HepG2 (cell line): Measurements from ENCODE around the gene TUBGCP6. TPM values are rescaled to one million over a fixed set of nuclear protein-coding genes. Genes with fewer than 3 reads are reported as not detected.

Experiments
- ATF7 ChIP-seq, 2 experiments: fragments of 450-650 bp in 1 of 2; sonication (generic) in 1 of 2; formaldehyde crosslinking in 1 of 2; IDR thresholded peaks; 2 replicates each; pipeline versions ENCODE4 v1.4.0 to v1.6.1; 2016 to 2020; ENCODE audit warnings: antibody characterized with exemption in 1 of 2, mild to moderate bottlenecking in 1 of 2, missing genetic modification reagents in 1 of 2
- ATF7-NPFF ChIP-seq: sonication (generic); formaldehyde crosslinking; IDR thresholded peaks from 2 replicates; pipeline ENCODE4 v1.8.1; 2023; ENCODE audit warnings: mild to moderate bottlenecking, low read depth, missing genetic modification reagents, moderate library complexity
- BCL6 ChIP-seq: IDR thresholded peaks from 2 replicates; pipeline ENCODE4 v1.6.1; 2016; ENCODE audit warnings: missing genetic modification reagents, missing compliant biosample characterization
- FOXK2 ChIP-seq: fragments of 450-650 bp; IDR thresholded peaks from 2 replicates; pipeline ENCODE4 v1.6.1; 2016
- GMEB1 ChIP-seq: sonication (generic); formaldehyde crosslinking; IDR thresholded peaks from 2 replicates; pipeline ENCODE4 v1.5.1; 2020; ENCODE audit warnings: missing genetic modification reagents, mild to moderate bottlenecking, borderline replicate concordance
- HNRNPLL ChIP-seq: fragments of 200-400 bp; formaldehyde crosslinking; IDR thresholded peaks from 2 replicates; pipeline ENCODE4 v1.6.1; 2017; ENCODE audit warnings: mild to moderate bottlenecking, low read depth, low read length; ENCODE audit not compliant: poor library complexity, severe bottlenecking
- JARID2 ChIP-seq: sonication (generic); formaldehyde crosslinking; IDR thresholded peaks from 2 replicates; pipeline ENCODE4 v1.8.1; 2023; ENCODE audit warnings: missing genetic modification reagents, inconsistent platforms; ENCODE audit not compliant: insufficient replicate concordance
- MAFG ChIP-seq: sonication (generic); formaldehyde crosslinking; IDR thresholded peaks from 2 replicates; pipeline ENCODE4 v1.5.1; 2020; ENCODE audit warnings: mild to moderate bottlenecking, missing genetic modification reagents
- MYPOP ChIP-seq: sonication (generic); formaldehyde crosslinking; IDR thresholded peaks from 2 replicates; pipeline ENCODE4 v1.8.1; 2023; ENCODE audit warnings: mild to moderate bottlenecking, moderate library complexity, missing genetic modification reagents
- NFKB2 ChIP-seq: sonication (generic); formaldehyde crosslinking; IDR thresholded peaks from 2 replicates; pipeline ENCODE4 v1.4.0; 2020; ENCODE audit warnings: missing genetic modification reagents, borderline replicate concordance
- NR2F6 ChIP-seq, 2 experiments: IDR thresholded peaks; 2 replicates each; pipeline ENCODE4 v1.6.1; 2016; ENCODE audit warnings: antibody characterized with exemption in 1 of 2, mild to moderate bottlenecking in 1 of 2
- PHF20 ChIP-seq: sonication (generic); formaldehyde crosslinking; IDR thresholded peaks from 2 replicates; pipeline ENCODE4 v1.5.0; 2020; ENCODE audit warnings: mild to moderate bottlenecking, missing genetic modification reagents
- PHF8 ChIP-seq: sonication (generic); formaldehyde crosslinking; IDR thresholded peaks from 2 replicates; pipeline ENCODE4 v1.5.0; 2020; ENCODE audit warnings: missing genetic modification reagents
- SIN3A ChIP-seq: IDR thresholded peaks from 2 replicates; pipeline ENCODE4 v1.6.1; 2011; ENCODE audit warnings: low read depth, mild to moderate bottlenecking, control low read depth, low read length, borderline replicate concordance
- ZBTB2 ChIP-seq: sonication (generic); formaldehyde crosslinking; IDR thresholded peaks from 2 replicates; pipeline ENCODE4 v1.8.0; 2022; ENCODE audit warnings: low read depth, missing genetic modification reagents
- ZBTB39 ChIP-seq: sonication (generic); formaldehyde crosslinking; IDR thresholded peaks from 2 replicates; pipeline ENCODE4 v1.5.0; 2020; ENCODE audit warnings: missing genetic modification reagents
- ZC3H13 ChIP-seq: sonication (generic); formaldehyde crosslinking; IDR thresholded peaks from 2 replicates; pipeline ENCODE4 v1.8.1; 2023; ENCODE audit warnings: mild to moderate bottlenecking, missing genetic modification reagents, moderate library complexity
- ZMAT3 ChIP-seq: sonication (generic); formaldehyde crosslinking; conservative IDR thresholded peaks from 2 replicates; pipeline ENCODE4 v1.7.0; 2021; ENCODE audit warnings: missing genetic modification reagents
- ZNF143 ChIP-seq: sonication (generic); formaldehyde crosslinking; IDR thresholded peaks from 2 replicates; pipeline ENCODE4 v1.4.0; 2020; ENCODE audit warnings: missing genetic modification reagents
- ZNF678 ChIP-seq: sonication (generic); formaldehyde crosslinking; IDR thresholded peaks from 2 replicates; pipeline ENCODE4 v1.4.0; 2020; ENCODE audit warnings: mild to moderate bottlenecking, missing genetic modification reagents
- ZNF768 ChIP-seq: sonication (generic); formaldehyde crosslinking; IDR thresholded peaks from 2 replicates; pipeline ENCODE4 v1.4.0; 2020; ENCODE audit warnings: missing genetic modification reagents
- polyA plus RNA-seq, 8 experiments: library from polyadenylated mRNA; depleted of rRNA in 3 of 8; stranded (reverse) in 7 of 8; unstranded in 1 of 8; fragments of >200 nt; fragmentation: Illumina TruSeq in 4 of 8; extraction: Trizol in 4 of 8; gene quantifications; 2 replicates each; pipeline versions ENCODE4 v1.2.1 to v1.2.3, GENCODE V29; 2011 to 2016; ENCODE audit warnings: low read depth in 4 of 8, missing spikeins in 1 of 8, mixed read lengths in 1 of 8; ENCODE audit not compliant: insufficient read depth in 1 of 8
- total RNA-seq, 5 experiments: library from RNA; depleted of rRNA; stranded (reverse); fragments of >200 nt; fragmentation: Illumina TruSeq; extraction: Trizol; gene quantifications; 2 replicates each; pipeline ENCODE4 v1.2.3, GENCODE V29; 2016; ENCODE audit warnings: low read depth in 1 of 5

The TUBGCP6 gene
- total and polyA plus RNA-seq, 2 of the 13 experiments (the other 11 are each of a cell fraction or from before 2014, with no cell fraction given), result 14.6 to 15.7 TPM

GRCh38 chr22:50250555-50251476 lies 6.0 kb upstream of the TUBGCP6 start, which contains the start of gene HDAC10 (continued):
- TF ChIP-seq JARID2 (no peak), BCL6 (CRISPR knock-in tag) (no peak; the same call in 1 of the 2 replicates), MAFG (CRISPR knock-in tag) (0 out of 2 replicates have a peak, but pooled peaks have one; percentile 33), ATF7-NPFF (CRISPR knock-in tag) (peak; percentile 72; the same call in 1 of the 2 replicates), MYPOP (peak; percentile 72), SIN3A (peak; percentile 78; the same call in 1 of the 2 replicates), ZBTB39 (CRISPR knock-in tag) (0 out of 2 replicates have a peak, but pooled peaks have one; percentile 78), ZNF143 (CRISPR knock-in tag) (no peak), ATF7 (IDR thresholded peaks at IDR 0.05) (no peak), ATF7 (CRISPR knock-in tag; IDR thresholded peaks at IDR 0.05) (no peak), ZNF678 (CRISPR knock-in tag) (0 out of 2 replicates have a peak, but pooled peaks have one; percentile 36), ZC3H13 (CRISPR knock-in tag) (no peak; the same call in 1 of the 2 replicates), NR2F6 (IDR thresholded peaks at IDR 0.05) (no peak), NR2F6 (CRISPR knock-in tag; IDR thresholded peaks at IDR 0.05) (no peak; the same call in 1 of the 2 replicates), PHF8 (CRISPR knock-in tag) (peak; percentile 74), ZMAT3 (CRISPR knock-in tag) (no peak), PHF20 (CRISPR knock-in tag) (peak; percentile 69; the same call in 1 of the 2 replicates), ZBTB2 (CRISPR knock-in tag) (peak; percentile 78), FOXK2 (no peak), GMEB1 (CRISPR knock-in tag) (peak; percentile 62; the same call in 1 of the 2 replicates), NFKB2 (peak; percentile 33; the same call in 1 of the 2 replicates), ZNF768 (CRISPR knock-in tag) (peak; percentile 50; the same call in 1 of the 2 replicates), HNRNPLL (peak; percentile 56)
